ENCODE measurements around the gene FXYD5.

FXYD5 gene

GRCh38 chr19:35216016-35216832 is 61.7 kb downstream of the FXYD5 start:
- DNase-seq (ENCODE audit: low read depth): peak; percentile 60

- DNase-seq (ENCODE audit: low read depth): no peak
Observed at GRCh38 chr19:35216833-35217648, 62.5 kb downstream of the FXYD5 start.

GRCh38 chr19:35217649-35217990 is 63.1 kb downstream of the FXYD5 start:
- no peak for DNase-seq (ENCODE audit: low read depth)

- no peak for DNase-seq (ENCODE audit: low read depth)
Observed at GRCh38 chr19:35219008-35219407, 64.5 kb downstream of the FXYD5 start.

Measured in GM04504 (cell line).